Measurements from ENCODE around the gene CCDC102A. TPM values are rescaled to one million over a fixed set of nuclear protein-coding genes. Genes with fewer than 3 reads are reported as not detected.

Gene CCDC102A
- total and polyA plus RNA-seq, 2 of the 13 experiments (the other 11 are each of a cell fraction or from before 2014, with no cell fraction given): 2.1 to 2.8 TPM

DNA sequence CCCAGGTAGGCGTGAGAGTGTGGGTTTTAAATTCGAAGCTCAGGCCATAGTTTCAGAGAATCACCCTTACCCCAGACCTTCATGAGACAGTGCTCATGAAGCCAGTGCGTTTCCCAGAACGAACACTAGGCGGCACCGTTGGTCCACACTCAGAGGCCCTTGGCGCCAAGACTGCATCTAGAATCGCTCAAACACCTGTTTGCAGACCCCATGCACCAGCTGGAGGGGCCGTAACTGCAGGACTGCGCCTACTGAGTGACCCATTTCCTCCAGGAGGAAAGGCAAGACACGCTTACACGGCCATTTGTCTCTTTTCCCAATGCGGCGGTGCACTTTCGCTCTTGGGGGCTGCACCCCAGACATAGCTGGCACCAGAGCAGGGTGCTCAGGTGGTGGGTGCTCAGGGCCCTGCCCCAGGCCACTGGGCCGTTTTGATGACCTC, 40.1 kb upstream of the CCDC102A start (continued):
- TF ChIP-seq, protein P1, sequence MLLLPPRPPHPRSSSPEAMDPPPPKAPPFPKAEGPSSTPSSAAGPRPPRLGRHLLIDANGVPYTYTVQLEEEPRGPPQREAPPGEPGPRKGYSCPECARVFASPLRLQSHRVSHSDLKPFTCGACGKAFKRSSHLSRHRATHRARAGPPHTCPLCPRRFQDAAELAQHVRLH (CRISPR knock-in tag; IDR thresholded peaks at IDR 0.05; ENCODE audit: borderline replicate concordance, low read depth): 0 out of 2 replicates have a peak, but pooled peaks have one; percentile 42
- TF ChIP-seq, protein P2, sequence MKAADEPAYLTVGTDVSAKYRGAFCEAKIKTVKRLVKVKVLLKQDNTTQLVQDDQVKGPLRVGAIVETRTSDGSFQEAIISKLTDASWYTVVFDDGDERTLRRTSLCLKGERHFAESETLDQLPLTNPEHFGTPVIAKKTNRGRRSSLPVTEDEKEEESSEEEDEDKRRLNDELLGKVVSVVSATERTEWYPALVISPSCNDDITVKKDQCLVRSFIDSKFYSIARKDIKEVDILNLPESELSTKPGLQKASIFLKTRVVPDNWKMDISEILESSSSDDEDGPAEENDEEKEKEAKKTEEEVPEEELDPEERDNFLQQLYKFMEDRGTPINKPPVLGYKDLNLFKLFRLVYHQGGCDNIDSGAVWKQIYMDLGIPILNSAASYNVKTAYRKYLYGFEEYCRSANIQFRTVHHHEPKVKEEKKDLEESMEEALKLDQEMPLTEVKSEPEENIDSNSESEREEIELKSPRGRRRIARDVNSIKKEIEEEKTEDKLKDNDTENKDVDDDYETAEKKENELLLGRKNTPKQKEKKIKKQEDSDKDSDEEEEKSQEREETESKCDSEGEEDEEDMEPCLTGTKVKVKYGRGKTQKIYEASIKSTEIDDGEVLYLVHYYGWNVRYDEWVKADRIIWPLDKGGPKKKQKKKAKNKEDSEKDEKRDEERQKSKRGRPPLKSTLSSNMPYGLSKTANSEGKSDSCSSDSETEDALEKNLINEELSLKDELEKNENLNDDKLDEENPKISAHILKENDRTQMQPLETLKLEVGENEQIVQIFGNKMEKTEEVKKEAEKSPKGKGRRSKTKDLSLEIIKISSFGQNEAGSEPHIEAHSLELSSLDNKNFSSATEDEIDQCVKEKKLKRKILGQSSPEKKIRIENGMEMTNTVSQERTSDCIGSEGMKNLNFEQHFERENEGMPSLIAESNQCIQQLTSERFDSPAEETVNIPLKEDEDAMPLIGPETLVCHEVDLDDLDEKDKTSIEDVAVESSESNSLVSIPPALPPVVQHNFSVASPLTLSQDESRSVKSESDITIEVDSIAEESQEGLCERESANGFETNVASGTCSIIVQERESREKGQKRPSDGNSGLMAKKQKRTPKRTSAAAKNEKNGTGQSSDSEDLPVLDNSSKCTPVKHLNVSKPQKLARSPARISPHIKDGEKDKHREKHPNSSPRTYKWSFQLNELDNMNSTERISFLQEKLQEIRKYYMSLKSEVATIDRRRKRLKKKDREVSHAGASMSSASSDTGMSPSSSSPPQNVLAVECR (CRISPR knock-in tag; IDR thresholded peaks at IDR 0.05; ENCODE audit: borderline replicate concordance): no peak
- 0 out of 2 replicates have a peak, but pooled peaks have one; percentile 19 for TF ChIP-seq SALL1 (CRISPR knock-in tag; IDR thresholded peaks at IDR 0.05)
- TF ChIP-seq NRL (CRISPR knock-in tag; IDR thresholded peaks at IDR 0.05; ENCODE audit: borderline replicate concordance): no peak
- TF ChIP-seq ZNF839 (CRISPR knock-in tag; IDR thresholded peaks at IDR 0.05; ENCODE audit: borderline replicate concordance): no peak
- TF ChIP-seq RARG (CRISPR knock-in tag; IDR thresholded peaks at IDR 0.05; ENCODE audit: low read depth): no peak
- peak; percentile 85 for TF ChIP-seq SMC3 (IDR thresholded peaks at IDR 0.05; ENCODE audit: low read length)
- TF ChIP-seq YEATS2 (CRISPR knock-in tag; IDR thresholded peaks at IDR 0.05; ENCODE audit: borderline replicate concordance): 0 out of 2 replicates have a peak, but pooled peaks have one; percentile 29
- 0 out of 2 replicates have a peak, but pooled peaks have one; percentile 63 for TF ChIP-seq ZFP90 (CRISPR knock-in tag; IDR thresholded peaks at IDR 0.05; ENCODE audit: borderline replicate concordance)
- TF ChIP-seq NAIF1 (CRISPR knock-in tag; IDR thresholded peaks at IDR 0.05; ENCODE audit: borderline replicate concordance): no peak
- TF ChIP-seq RXRA (CRISPR knock-in tag; IDR thresholded peaks at IDR 0.05): 0 out of 2 replicates have a peak, but pooled peaks have one; percentile 34

Measured in HepG2 (cell line).